ENCODE data around the gene KIF26B. TPM values are rescaled to one million over a fixed set of nuclear protein-coding genes. Genes with fewer than 3 reads are reported as not detected.

Gene KIF26B
- total and polyA plus RNA-seq, 2 experiments from 2014 or later, result 0.03 to 0.76 TPM

DNA sequence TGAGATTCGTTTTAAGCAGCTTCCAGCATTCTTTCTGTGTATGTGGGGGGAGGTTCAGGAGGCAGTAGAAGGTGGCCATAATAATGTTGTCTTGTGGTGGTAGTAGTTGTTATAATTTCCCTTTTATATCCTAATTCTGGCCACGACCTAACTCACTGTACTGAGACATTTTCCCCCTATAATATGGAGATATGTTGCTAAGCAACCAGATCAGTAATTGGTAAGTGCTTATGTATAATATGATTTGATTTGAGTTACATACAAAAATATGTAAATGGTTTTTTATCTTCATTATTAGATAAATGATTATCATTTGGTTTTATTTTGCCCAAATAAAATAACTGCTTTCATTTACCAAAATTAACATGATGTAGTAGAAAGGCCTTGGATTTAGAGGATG, 376.2 kb downstream of the KIF26B start:
- Histone ChIP-seq H3K4me1 (ENCODE audit: insufficient read depth) (no peaks in the 10 kb centered on the region), H3K27ac (ENCODE audit: low read depth) (no peak overlapping the region), H3K4me3 (no peak overlapping the region), H3K27me3 (ENCODE audit: insufficient read depth) (no peaks in the 10 kb centered on the region), H3K4me2 (no peak overlapping the region), H2AFZ (no peak overlapping the region), H4K20me1 (replicated peaks; ENCODE audit: insufficient read depth) (no peaks in the 10 kb centered on the region), H3K79me2 (replicated peaks; ENCODE audit: insufficient read depth) (no peaks in the 10 kb centered on the region), H3F3A (replicated peaks; ENCODE audit: low read depth) (no peaks in the 10 kb centered on the region), H3K9me2 (ENCODE audit: insufficient read depth) (no peaks in the 10 kb centered on the region), H3K36me3 (ENCODE audit: insufficient read depth) (no peaks in the 10 kb centered on the region)
- H3K4me1 Mint-ChIP-seq, result no peaks in the 10 kb centered on the region
- no peak for DNase-seq (ENCODE audit: low spot score)
- TF ChIP-seq ZNF462 (CRISPR knock-in tag; IDR thresholded peaks at IDR 0.05) (no peak), CTCF (conservative IDR thresholded peaks at IDR 0.05; ENCODE audit: low read depth in 2 of 2) (no peak), NANOG (IDR thresholded peaks at IDR 0.05; ENCODE audit: borderline replicate concordance) (no peak), STAT1 (IDR thresholded peaks at IDR 0.05; ENCODE audit: unreplicated experiment) (no peak), POLR2AphosphoS5 (IDR thresholded peaks at IDR 0.05; ENCODE audit: low read depth) (no peak), JUNB (IDR thresholded peaks at IDR 0.05; ENCODE audit: unreplicated experiment) (no peak), EZH2 (IDR thresholded peaks at IDR 0.05; ENCODE audit: low read depth, unreplicated experiment) (no peak), CREB1 (CRISPR knock-in tag; IDR thresholded peaks at IDR 0.05; ENCODE audit: low read depth) (no peak), EZH2phosphoT487 (IDR thresholded peaks at IDR 0.05; ENCODE audit: unreplicated experiment) (no peak), ZNF331 (CRISPR knock-in tag; IDR thresholded peaks at IDR 0.05; ENCODE audit: low read depth) (no peak), ZNF114 (CRISPR knock-in tag; IDR thresholded peaks at IDR 0.05) (no peak)
- TF ChIP-seq, protein P1, sequence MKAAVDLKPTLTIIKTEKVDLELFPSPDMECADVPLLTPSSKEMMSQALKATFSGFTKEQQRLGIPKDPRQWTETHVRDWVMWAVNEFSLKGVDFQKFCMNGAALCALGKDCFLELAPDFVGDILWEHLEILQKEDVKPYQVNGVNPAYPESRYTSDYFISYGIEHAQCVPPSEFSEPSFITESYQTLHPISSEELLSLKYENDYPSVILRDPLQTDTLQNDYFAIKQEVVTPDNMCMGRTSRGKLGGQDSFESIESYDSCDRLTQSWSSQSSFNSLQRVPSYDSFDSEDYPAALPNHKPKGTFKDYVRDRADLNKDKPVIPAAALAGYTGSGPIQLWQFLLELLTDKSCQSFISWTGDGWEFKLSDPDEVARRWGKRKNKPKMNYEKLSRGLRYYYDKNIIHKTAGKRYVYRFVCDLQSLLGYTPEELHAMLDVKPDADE (IDR thresholded peaks at IDR 0.05), result no peak
- TF ChIP-seq, protein P2, sequence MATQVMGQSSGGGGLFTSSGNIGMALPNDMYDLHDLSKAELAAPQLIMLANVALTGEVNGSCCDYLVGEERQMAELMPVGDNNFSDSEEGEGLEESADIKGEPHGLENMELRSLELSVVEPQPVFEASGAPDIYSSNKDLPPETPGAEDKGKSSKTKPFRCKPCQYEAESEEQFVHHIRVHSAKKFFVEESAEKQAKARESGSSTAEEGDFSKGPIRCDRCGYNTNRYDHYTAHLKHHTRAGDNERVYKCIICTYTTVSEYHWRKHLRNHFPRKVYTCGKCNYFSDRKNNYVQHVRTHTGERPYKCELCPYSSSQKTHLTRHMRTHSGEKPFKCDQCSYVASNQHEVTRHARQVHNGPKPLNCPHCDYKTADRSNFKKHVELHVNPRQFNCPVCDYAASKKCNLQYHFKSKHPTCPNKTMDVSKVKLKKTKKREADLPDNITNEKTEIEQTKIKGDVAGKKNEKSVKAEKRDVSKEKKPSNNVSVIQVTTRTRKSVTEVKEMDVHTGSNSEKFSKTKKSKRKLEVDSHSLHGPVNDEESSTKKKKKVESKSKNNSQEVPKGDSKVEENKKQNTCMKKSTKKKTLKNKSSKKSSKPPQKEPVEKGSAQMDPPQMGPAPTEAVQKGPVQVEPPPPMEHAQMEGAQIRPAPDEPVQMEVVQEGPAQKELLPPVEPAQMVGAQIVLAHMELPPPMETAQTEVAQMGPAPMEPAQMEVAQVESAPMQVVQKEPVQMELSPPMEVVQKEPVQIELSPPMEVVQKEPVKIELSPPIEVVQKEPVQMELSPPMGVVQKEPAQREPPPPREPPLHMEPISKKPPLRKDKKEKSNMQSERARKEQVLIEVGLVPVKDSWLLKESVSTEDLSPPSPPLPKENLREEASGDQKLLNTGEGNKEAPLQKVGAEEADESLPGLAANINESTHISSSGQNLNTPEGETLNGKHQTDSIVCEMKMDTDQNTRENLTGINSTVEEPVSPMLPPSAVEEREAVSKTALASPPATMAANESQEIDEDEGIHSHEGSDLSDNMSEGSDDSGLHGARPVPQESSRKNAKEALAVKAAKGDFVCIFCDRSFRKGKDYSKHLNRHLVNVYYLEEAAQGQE (IDR thresholded peaks at IDR 0.05; ENCODE audit: unreplicated experiment), result no peak
- no peak overlapping the region for H3K27ac Mint-ChIP-seq
- H3K27me3 Mint-ChIP-seq (ENCODE audit: insufficient read depth, low read depth, poor library complexity), result no peaks in the 10 kb centered on the region
- no peak for ATAC-seq
- no peaks in the 10 kb centered on the region for H3K36me3 Mint-ChIP-seq (ENCODE audit: low read depth)
- H3K9me3 Mint-ChIP-seq, result no peaks in the 10 kb centered on the region
- no peak overlapping the region for H3K4me3 Mint-ChIP-seq
